GM19351 (cell line): ENCODE results near the gene UNC13C.

Experiments used
- ATAC-seq: cut with Tn5 transposase; IDR thresholded peaks from one replicate; pipeline ENCODE4 v1.9.1; 2021; ENCODE audit warnings: mild to moderate bottlenecking, moderate library complexity; ENCODE audit not compliant: unreplicated experiment

Gene UNC13C

DNA sequence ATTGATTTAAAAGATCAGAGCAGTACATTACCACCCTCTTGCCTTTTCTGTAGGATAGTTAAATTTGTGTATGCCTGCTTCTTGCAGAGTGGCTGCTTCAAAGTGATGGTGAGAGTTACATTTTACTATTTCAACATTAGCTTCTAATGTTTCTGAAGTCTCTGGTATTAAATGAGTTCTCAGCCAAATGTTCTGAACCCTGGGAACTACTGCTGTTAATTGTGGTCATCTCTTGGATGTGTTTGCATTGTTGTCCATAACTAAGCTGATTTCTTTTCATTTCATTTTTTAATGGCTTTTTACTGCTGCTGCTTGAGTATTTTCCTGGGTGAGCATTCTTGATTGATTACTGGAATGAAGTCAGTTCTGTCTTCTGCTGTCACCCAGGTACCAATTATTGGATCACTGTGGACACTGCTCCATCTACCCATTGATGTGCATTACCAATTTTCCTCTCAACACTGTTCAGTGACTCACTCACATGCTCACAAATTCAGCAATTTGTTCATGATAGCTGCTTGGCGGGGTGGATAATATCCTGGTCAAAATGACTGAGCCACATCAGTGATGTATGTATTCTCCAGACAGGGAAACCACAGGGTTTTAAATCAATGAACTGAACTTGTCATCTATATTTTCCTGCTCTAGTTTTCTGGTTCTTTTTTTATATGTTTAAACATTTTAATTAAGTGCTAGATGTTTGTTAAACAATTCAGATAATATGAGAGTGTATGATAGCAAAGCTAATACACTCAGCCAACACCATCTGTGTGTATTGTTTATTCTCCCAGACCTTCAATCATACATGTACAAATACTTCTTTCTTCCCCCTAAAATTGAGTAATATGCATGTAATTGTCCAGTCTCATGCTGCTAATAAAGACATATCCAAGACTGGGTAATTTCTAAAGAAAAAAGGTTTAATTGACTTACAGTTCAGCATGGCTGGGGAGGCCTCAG is 630.9 kb downstream of the UNC13C start:
- ATAC-seq, result no peak

DNA sequence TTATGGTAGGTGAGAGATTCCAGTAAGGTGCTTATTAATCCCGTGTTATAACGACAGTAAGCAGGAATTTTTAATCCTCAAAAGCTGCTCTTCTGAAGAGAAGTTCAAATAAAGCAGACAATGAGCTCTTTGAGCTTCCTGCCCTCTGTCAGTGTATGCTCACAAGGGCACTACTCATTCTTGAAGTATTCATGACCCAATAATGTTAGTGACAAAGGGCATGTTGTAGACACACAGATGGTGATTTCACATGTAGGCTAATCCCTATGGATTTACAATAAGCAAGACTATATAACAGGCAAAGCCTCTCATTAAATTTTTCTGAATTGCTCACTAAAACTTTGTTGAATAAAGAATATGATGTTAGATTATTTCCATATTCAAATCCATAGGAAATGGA is 639.9 kb downstream of the UNC13C start:
- no peak for ATAC-seq

DNA sequence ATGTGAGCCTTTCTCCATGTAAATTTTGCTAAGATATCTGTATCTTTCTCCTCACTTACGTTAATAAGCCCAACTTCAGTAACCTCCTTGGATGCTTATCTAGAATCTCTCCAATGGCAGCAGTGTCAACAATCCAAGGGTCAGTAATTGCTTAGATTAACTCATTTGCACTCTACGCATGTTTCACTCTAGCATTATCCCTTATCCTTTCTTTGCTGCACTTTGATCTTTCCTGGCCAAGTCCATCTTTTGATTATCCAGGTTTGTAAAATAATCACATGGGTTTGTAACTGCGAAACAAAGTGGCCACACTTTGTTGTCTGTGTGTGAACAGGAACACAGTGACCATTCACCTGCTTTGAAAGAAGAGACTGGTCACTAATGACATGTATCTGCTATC is 640.9 kb downstream of the UNC13C start:
- ATAC-seq, result no peak

DNA sequence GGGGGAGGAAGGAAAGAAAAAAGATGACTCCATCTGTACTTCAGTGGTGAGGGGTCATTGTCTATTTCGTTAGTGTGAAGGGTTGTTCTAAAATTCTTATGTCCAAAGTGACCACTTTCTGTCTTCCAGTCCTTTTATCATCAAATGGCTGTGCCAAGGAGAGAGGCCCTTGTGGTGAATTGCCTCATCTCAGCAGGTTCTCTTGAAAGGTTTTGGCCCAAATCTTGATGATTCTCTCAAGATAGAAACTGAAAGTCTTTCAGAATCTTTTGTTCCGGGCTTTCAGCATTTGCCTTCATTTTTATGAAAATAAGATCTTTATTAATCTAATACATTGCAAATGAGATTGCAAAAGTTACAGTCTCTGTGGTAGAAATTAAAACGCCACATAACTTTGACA is 642.7 kb downstream of the UNC13C start:
- ATAC-seq, result no peak

DNA sequence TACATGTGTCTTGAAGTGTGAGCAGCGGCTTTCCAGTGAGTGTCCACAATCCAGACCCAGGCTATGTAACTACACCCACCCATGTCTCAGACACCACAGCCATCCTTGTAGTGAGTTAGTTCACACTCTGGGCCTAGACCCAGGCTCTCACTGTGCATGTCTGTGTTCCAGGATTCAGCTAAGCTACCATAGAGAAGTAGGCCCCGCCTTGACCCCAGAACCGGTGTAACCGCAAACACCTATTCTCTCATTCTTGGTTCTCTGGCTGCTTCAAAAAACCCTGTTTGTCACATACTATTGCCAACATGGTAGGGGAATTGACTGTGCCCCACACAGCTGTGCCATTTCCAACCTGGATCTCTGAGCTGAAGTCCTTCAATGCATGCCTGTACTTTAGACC is 657.9 kb downstream of the UNC13C start:
- ATAC-seq, result no peak

DNA sequence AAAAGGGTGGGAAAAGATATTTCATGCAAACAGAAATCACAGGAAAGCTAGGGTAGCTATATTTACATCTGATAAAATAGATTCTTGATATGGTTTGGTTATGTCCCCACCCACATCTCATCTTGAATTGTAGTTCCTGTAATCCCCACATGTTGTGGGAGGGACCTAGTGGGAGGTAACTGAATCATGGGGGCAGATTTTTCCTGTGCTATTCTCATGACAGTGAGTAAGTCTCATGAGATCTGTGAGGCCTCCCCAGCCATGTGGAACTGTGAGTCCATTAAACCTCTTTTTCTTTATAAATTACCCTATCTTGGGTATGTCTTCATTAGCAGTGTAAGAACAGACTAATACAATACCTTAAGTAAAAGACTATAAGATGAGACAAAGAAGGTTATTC is 660.4 kb downstream of the UNC13C start:
- no peak for ATAC-seq

DNA sequence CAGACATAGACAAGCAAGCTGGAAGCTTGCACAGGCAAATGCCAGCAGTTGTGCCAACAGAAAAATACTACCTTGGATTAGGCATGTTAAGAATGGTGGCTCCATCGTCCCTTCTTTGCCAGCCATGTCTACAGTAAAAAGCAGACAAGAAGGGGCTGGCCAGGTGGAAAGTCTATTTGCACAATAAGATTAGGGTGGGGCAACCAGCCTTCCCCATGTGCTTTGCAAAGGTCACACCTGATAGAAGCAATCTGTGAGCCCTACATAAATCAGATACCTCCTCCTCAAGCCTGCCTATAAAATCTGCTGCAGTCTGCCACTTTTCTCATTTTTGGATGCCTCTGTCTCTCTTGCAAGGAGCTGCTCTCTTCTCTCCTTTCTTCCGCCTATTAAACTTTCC is 662.6 kb downstream of the UNC13C start:
- no peak for ATAC-seq

DNA sequence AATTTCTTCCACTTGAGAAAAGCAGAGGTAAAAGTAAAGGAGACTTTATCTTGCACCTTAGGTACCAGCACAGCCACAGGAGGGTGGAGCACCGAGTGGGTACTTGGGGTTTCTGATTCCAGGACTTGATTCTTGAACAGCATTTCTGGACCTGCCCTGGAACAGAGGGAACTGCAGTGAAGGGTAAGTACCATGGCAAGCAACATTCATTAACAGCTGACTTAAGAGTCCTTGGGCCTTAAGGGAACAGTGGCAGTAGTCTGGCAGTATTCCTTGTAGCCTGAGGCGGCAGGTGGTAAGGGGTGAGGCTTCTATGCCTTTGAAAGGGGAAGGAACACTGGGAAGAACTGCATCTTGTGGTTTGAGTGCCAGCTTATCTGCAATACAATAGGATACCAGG is 666.6 kb downstream of the UNC13C start:
- no peak for ATAC-seq

DNA sequence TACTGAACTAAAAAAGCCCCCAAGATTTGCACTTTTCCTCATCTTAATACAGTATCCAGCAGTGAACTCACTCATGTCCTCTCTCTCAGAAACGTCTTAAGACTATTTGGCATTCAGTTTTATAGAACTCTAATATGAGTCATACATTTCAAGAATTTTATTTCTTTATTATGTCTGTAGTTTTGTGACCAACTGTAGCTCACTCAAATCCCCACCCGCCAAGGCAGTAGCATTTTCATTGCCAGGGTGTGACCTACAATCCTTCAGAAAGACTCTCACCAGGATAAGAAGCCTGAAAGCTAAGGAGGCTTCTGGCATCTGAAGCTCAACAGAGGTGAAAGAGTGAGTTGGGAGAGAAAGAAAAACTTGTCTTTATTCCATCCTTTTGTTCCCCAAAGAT is 681.4 kb downstream of the UNC13C start:
- ATAC-seq, result no peak

DNA sequence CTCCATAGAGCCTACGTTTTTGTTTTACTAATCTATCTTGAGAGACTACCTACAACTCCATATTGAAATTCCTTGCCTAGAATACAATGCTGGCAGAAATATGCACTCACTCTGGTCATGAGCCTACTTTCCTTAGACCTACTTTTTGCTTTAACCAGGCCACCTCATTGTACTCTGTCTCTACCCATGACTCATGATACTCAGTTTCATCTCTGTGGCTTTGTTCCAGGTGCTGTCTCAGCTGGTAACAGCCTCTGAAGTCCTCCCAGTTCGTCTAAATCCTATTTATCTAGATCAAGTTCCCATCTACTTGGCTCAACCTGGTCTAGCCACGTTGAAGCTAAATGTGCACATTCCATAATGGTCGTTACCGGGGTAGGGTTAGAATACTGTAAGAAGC is 682.1 kb downstream of the UNC13C start:
- no peak for ATAC-seq

DNA sequence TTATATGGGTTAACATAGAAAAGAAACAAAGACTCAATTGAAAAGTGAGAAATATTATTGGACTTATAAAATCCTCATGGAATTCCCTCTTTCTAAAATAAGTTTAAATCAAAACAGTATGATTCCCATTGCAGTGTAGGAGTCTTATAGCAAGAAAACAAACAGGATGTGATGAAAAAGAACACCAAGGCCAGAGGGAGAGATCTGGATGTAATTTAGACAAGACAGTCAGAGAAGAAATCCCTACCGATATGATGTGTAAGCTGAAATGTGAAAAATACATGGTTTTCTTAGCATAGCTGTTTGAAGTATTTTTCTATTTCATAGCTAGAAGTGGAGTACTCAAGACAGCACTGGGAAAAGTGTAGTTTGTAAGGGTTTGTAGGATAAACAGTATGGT is 697.0 kb downstream of the UNC13C start:
- no peak for ATAC-seq

DNA sequence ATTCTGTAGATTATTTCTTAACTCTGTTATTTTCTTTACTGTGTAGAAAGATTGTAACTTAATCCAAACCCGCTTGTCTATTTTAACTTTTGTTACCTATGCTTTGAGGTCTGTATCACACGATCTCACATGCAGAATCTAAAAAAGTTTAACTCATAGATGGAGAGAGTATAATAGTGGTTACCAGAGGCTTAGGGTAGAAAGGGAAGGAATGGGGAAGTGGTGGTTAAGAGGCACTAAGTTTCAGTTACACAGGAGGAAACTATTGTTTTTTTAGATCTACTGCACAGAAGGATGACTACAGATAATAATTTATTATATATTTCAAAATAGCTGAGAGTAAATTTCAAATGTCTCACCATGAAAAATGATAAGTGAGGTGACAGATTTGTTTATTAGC is 703.3 kb downstream of the UNC13C start:
- no peak for ATAC-seq
